PC-9 (cell line): ENCODE data around the gene VPS11.

ENCODE experiments used
- EZH2 ChIP-seq: fragments of 200-600 bp; sonication (generic); IDR thresholded peaks from 2 replicates; pipeline ENCODE4 v1.8.0; 2017; ENCODE audit warnings: antibody characterized with exemption, low read depth
- TF ChIP-seq, protein P1 (sequence below): fragments of 200-600 bp; sonication (generic); conservative IDR thresholded peaks from 2 replicates; pipeline ENCODE4 v1.6.1; 2017; ENCODE audit warnings: mixed run types, antibody characterized with exemption, mild to moderate bottlenecking, moderate library complexity

- TF ChIP-seq, protein P1, sequence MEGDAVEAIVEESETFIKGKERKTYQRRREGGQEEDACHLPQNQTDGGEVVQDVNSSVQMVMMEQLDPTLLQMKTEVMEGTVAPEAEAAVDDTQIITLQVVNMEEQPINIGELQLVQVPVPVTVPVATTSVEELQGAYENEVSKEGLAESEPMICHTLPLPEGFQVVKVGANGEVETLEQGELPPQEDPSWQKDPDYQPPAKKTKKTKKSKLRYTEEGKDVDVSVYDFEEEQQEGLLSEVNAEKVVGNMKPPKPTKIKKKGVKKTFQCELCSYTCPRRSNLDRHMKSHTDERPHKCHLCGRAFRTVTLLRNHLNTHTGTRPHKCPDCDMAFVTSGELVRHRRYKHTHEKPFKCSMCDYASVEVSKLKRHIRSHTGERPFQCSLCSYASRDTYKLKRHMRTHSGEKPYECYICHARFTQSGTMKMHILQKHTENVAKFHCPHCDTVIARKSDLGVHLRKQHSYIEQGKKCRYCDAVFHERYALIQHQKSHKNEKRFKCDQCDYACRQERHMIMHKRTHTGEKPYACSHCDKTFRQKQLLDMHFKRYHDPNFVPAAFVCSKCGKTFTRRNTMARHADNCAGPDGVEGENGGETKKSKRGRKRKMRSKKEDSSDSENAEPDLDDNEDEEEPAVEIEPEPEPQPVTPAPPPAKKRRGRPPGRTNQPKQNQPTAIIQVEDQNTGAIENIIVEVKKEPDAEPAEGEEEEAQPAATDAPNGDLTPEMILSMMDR: no peak
- TF ChIP-seq EZH2: no peak
These were observed 18.5 kb upstream of the VPS11 start for GRCh38 chr11:119049081-119049480.
